Vagina (tissue), 2 donors: Measurements from ENCODE around the gene CAMK4. TPM values are rescaled to one million over a fixed set of nuclear protein-coding genes. Genes with fewer than 3 reads are reported as not detected.
A peak's percentile ranks its signal among the peaks of the same experiment; 100 is the strongest.

ENCODE experiments used
- DNase-seq, 2 donors: peaks; one replicate each; pipeline ENCODE4 v3.0.0-alpha.2; 2017; ENCODE audit errors: extremely low spot score in 2 of 2
- H3K27ac ChIP-seq: fragments of 200-600 bp; sonication (generic); one replicate; pipeline ENCODE4 v1.5.1; 2019
- H3K27me3 ChIP-seq: fragments of 200-600 bp; sonication (generic); one replicate; pipeline ENCODE4 v1.5.1; 2019
- H3K36me3 ChIP-seq, 2 donors: fragments of 200-600 bp; sonication (generic); one replicate each; pipeline ENCODE4 v1.5.1; 2017 to 2019
- H3K4me1 ChIP-seq: fragments of 200-600 bp; sonication (generic); one replicate; pipeline ENCODE4 v1.5.1; 2019
- H3K4me3 ChIP-seq, 2 donors: fragments of 200-600 bp; sonication (generic); 1 replicate in 1 of 2; 2 replicates in 1 of 2; pipeline ENCODE4 v1.5.1; 2016 to 2019
- H3K9me3 ChIP-seq: fragments of 200-600 bp; sonication (generic); one replicate; pipeline ENCODE4 v1.5.1; 2019
- POLR2A ChIP-seq, 2 donors: fragments of 450-650 bp; IDR thresholded peaks; one replicate each; pipeline ENCODE4 v1.6.1; 2017; ENCODE audit warnings: antibody characterized with exemption in 2 of 2, mild to moderate bottlenecking in 2 of 2, moderate library complexity in 2 of 2
- POLR2AphosphoS5 ChIP-seq, 2 donors: sonication (generic); formaldehyde crosslinking; IDR thresholded peaks; one replicate each; pipeline ENCODE4 v1.9.0; 2017; ENCODE audit warnings: antibody characterized with exemption in 2 of 2, mild to moderate bottlenecking in 2 of 2, low read depth in 1 of 2; ENCODE audit not compliant: insufficient read depth in 1 of 2
- intact Hi-C: fragments of 100-400 bp; cut with DNase I; formaldehyde crosslinking; loops from one replicate; pipeline ENCODE4 v1.15.1; 2023
- total RNA-seq: library from RNA; depleted of rRNA; stranded (reverse); fragments of >200 nt; gene quantifications from one replicate; pipeline ENCODE4 v1.2.3, GENCODE V29; 2016
- TF ChIP-seq, protein P1 (sequence below), 3 experiments: fragments of 450-650 bp in 2 of 3; fragments of 200-600 bp in 1 of 3; sonication (generic) in 1 of 3; IDR thresholded peaks; one replicate each; pipeline ENCODE4 v1.5.1; 2017 to 2019; ENCODE audit warnings: antibody characterized with exemption in 3 of 3, mild to moderate bottlenecking in 2 of 3, moderate library complexity in 2 of 3

Gene CAMK4
- total RNA-seq, result 11.8 TPM

GRCh38 chr5:111223787-111224560 lies at the start of gene CAMK4:
TSS of gene CAMK4 (plus strand) at chr5:111224384. CDS start at chr5:111224484, 100 bp downstream.
- Histone ChIP-seq H3K27me3 (no peaks in the 10 kb centered on the region), H3K4me3 (peak within 1 kb of the TSS; percentile 54 to 66), H3K4me1 (peaks cover 13% of the 10 kb centered on the region), H3K27ac (peak within 1 kb of the TSS; percentile 53), H3K36me3 (no peaks in the 10 kb centered on the region), H3K9me3 (no peaks in the 10 kb centered on the region)
- DNase-seq, result no peak
- intact Hi-C loops, result no loop called here
- TF ChIP-seq, protein P1, sequence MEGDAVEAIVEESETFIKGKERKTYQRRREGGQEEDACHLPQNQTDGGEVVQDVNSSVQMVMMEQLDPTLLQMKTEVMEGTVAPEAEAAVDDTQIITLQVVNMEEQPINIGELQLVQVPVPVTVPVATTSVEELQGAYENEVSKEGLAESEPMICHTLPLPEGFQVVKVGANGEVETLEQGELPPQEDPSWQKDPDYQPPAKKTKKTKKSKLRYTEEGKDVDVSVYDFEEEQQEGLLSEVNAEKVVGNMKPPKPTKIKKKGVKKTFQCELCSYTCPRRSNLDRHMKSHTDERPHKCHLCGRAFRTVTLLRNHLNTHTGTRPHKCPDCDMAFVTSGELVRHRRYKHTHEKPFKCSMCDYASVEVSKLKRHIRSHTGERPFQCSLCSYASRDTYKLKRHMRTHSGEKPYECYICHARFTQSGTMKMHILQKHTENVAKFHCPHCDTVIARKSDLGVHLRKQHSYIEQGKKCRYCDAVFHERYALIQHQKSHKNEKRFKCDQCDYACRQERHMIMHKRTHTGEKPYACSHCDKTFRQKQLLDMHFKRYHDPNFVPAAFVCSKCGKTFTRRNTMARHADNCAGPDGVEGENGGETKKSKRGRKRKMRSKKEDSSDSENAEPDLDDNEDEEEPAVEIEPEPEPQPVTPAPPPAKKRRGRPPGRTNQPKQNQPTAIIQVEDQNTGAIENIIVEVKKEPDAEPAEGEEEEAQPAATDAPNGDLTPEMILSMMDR (IDR thresholded peaks at IDR 0.05), result no peak
- TF ChIP-seq POLR2A (IDR thresholded peaks at IDR 0.05) (peak in 1 of 2 donors; percentile 14), POLR2AphosphoS5 (IDR thresholded peaks at IDR 0.05; ENCODE audit: insufficient read depth in 1 of 2, low read depth in 1 of 2) (peak in 1 of 2 donors; percentile 33)

DNA sequence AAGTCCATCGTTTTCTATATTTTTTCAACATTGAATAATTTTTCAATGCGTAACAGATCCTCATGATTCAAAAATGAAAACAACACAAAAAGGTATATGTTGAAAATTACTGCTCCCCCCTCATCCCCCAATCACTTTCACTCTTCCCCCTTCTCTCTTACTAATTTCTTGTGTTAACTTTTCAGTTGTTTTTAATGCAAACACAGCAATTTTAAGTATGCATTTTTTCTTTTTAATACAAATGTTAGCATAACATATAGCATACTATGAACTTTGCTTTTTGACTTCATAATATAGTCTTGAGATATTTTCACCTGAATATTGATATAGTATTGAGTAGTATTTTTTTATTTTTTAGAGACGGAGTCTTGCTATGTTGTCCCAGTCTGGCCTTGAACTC lies 41.1 kb upstream of the CAMK4 start:
- Histone ChIP-seq H3K36me3 (no peaks in the 10 kb centered on the region), H3K9me3 (no peaks in the 10 kb centered on the region), H3K4me1 (no peaks in the 10 kb centered on the region), H3K4me3 (no peak overlapping the region), H3K27me3 (no peaks in the 10 kb centered on the region), H3K27ac (no peak overlapping the region)
- TF ChIP-seq POLR2A (IDR thresholded peaks at IDR 0.05), result no peak
- TF ChIP-seq, protein P1 (IDR thresholded peaks at IDR 0.05), result no peak
- TF ChIP-seq POLR2AphosphoS5 (IDR thresholded peaks at IDR 0.05; ENCODE audit: insufficient read depth in 1 of 2, low read depth in 1 of 2), result no peak
- DNase-seq, result no peak
- intact Hi-C loops, result no loop called here

- Histone ChIP-seq H3K27ac (no peak overlapping the region), H3K36me3 (no peaks in the 10 kb centered on the region), H3K9me3 (no peaks in the 10 kb centered on the region), H3K4me1 (no peaks in the 10 kb centered on the region), H3K4me3 (no peak overlapping the region), H3K27me3 (no peaks in the 10 kb centered on the region)
- DNase-seq, result no peak
- TF ChIP-seq, protein P1 (IDR thresholded peaks at IDR 0.05), result no peak
- no peak for TF ChIP-seq POLR2AphosphoS5 (IDR thresholded peaks at IDR 0.05; ENCODE audit: insufficient read depth in 1 of 2, low read depth in 1 of 2)
- TF ChIP-seq POLR2A (IDR thresholded peaks at IDR 0.05), result no peak
- intact Hi-C loops, result no loop called here
Measured at GRCh38 chr5:111187079-111187478, 37.1 kb upstream of the CAMK4 start.

DNA sequence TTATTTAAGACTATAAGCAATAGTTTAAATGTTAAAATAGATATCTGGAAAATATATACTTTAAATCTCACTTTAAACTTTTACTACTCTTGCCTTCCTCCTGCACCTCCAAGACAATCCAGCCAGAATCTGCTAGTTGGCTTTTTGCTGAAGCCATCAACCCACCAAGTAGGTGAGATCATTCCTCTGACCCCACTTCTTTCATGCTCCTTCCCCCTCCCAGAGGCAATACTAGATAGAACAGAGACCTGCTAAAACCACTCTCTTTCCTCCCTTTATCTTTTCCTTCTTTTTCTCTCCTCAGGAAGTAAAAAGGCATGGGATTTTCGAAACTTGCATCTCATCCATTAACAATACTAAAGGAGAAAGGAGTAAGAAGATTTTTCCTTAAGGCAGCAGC lies 30.1 kb upstream of the CAMK4 start:
- no peak for DNase-seq
- Histone ChIP-seq H3K4me1 (no peaks in the 10 kb centered on the region), H3K9me3 (no peaks in the 10 kb centered on the region), H3K4me3 (no peak overlapping the region), H3K27me3 (no peaks in the 10 kb centered on the region), H3K36me3 (no peaks in the 10 kb centered on the region), H3K27ac (no peak overlapping the region)
- no peak for TF ChIP-seq POLR2A (IDR thresholded peaks at IDR 0.05)
- TF ChIP-seq, protein P1 (IDR thresholded peaks at IDR 0.05), result no peak
- TF ChIP-seq POLR2AphosphoS5 (IDR thresholded peaks at IDR 0.05; ENCODE audit: insufficient read depth in 1 of 2, low read depth in 1 of 2), result no peak
- intact Hi-C loops, result no loop called here

DNA sequence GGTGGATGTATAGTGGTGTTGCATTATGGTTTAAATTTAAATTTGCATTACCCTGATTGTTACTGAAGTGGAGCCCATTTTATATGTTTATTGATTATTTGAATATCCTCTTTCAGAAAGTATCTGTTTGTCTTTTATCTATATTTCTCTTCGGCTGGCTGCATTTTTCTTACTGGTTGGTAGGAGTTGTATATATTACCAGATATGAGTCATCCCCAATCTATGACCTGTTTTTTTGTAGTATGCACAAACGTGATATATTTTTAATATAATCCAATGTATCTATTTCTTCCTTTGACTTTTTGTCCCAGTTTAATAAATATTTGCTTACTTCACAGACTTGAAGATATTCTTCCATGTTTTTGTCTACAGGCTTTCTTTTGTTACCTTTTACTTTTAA lies 29.3 kb upstream of the CAMK4 start:
- Histone ChIP-seq H3K27me3 (no peaks in the 10 kb centered on the region), H3K4me3 (no peak overlapping the region), H3K9me3 (no peaks in the 10 kb centered on the region), H3K27ac (no peak overlapping the region), H3K36me3 (no peaks in the 10 kb centered on the region), H3K4me1 (no peaks in the 10 kb centered on the region)
- no peak for TF ChIP-seq POLR2AphosphoS5 (IDR thresholded peaks at IDR 0.05; ENCODE audit: insufficient read depth in 1 of 2, low read depth in 1 of 2)
- TF ChIP-seq, protein P1 (IDR thresholded peaks at IDR 0.05), result no peak
- no peak for TF ChIP-seq POLR2A (IDR thresholded peaks at IDR 0.05)
- intact Hi-C loops, result no loop called here
- no peak for DNase-seq
